HepG2 (cell line): ENCODE measurements around the gene GINS2. TPM values are rescaled to one million over a fixed set of nuclear protein-coding genes. Genes with fewer than 3 reads are reported as not detected.

ENCODE experiments used
- ATAC-seq: fragments of 200-7000 bp; cut with Tn5 transposase; 3 replicates; pipeline ENCODE4 v1.9.1; 2020; ENCODE audit warnings: mild to moderate bottlenecking, moderate library complexity
- BruUV-seq: library from RNA; stranded (reverse); fragments of 400-500 nt; replicated peaks from 2 replicates; lab custom pipeline; 2021; lab: Mats Ljungman, UMichigan
- CTCF ChIA-PET: fragments of 300-600 bp; formaldehyde crosslinking; extraction: SDS; loops from one replicate; lab custom pipeline; 2021; ENCODE audit warnings: low total read pairs, inconsistent platforms, low intra/inter-chr PET ratio; lab: Yijun Ruan, JAX
- POLR2A ChIA-PET: fragments of 350-600 bp; sonication (Branson Sonifier 250); formaldehyde crosslinking; loops from one replicate; lab custom pipeline; 2020; ENCODE audit warnings: antibody characterized with exemption, inconsistent platforms; lab: Yijun Ruan, JAX
- DNase-seq: peaks from one replicate; pipeline ENCODE4 v3.0.0-alpha.2; 2015; ENCODE audit warnings: low spot score
- FAIRE-seq: peaks from 3 replicates; lab custom pipeline; 2011; peaks lifted over from hg19 to GRCh38; lab: Jason Lieb, UNC
- H2AFZ ChIP-seq: one replicate; pipeline ENCODE4 v1.6.1; 2011; ENCODE audit warnings: low read length, inconsistent platforms
- H3K27ac ChIP-seq: fragments of 300-600 bp; 3 replicates; pipeline ENCODE4 v1.8.0; 2011; ENCODE audit warnings: mixed run types, mild to moderate bottlenecking, mixed read lengths, low read length, inconsistent platforms; ENCODE audit not compliant: insufficient read depth; ENCODE audit errors: extremely low read length
- H3K27me3 ChIP-seq, 2 experiments: fragments of 200-600 bp in 1 of 2; 2 replicates in 1 of 2; 3 replicates in 1 of 2; pipeline versions ENCODE4 v1.6.0 to v1.8.0; 2011; ENCODE audit warnings: low read length in 2 of 2, mild to moderate bottlenecking in 2 of 2, moderate library complexity in 2 of 2, inconsistent platforms in 1 of 2; ENCODE audit not compliant: insufficient read depth in 2 of 2, control insufficient read depth in 1 of 2
- H3K36me3 ChIP-seq, 2 experiments: fragments of 200-600 bp in 1 of 2; replicated peaks in 1 of 2; 2 replicates in 1 of 2; 3 replicates in 1 of 2; pipeline versions ENCODE4 v1.5.1 to v1.8.0; 2011; ENCODE audit warnings: low read length in 2 of 2, inconsistent platforms in 1 of 2; ENCODE audit not compliant: insufficient read depth in 2 of 2, control insufficient read depth in 1 of 2
- H3K4me1 ChIP-seq: 2 replicates; pipeline ENCODE4 v1.5.1; 2012; ENCODE audit warnings: low read length, inconsistent platforms; ENCODE audit not compliant: insufficient read depth
- H3K4me2 ChIP-seq: 2 replicates; pipeline ENCODE4 v1.6.0; 2011; ENCODE audit warnings: low read depth, low read length, inconsistent platforms
- H3K4me3 ChIP-seq, 3 experiments: fragments of 200-600 bp in 1 of 3; sonication (generic), shearing (Covaris generic) in 1 of 3; replicated peaks in 1 of 3; 2 replicates each; pipeline ENCODE4 v1.5.1; 2011 to 2016; ENCODE audit warnings: low read length in 3 of 3, inconsistent platforms in 2 of 3, low read depth in 2 of 3, mild to moderate bottlenecking in 2 of 3, control low read depth in 1 of 3, mixed read lengths in 1 of 3; ENCODE audit not compliant: insufficient read depth in 1 of 3
- H3K79me2 ChIP-seq: one replicate; pipeline ENCODE4 v1.6.1; 2011; ENCODE audit warnings: low read length, inconsistent platforms; ENCODE audit not compliant: insufficient read depth
- H3K9ac ChIP-seq: 2 replicates; pipeline ENCODE4 v1.6.0; 2011; ENCODE audit warnings: mild to moderate bottlenecking, low read depth, low read length, inconsistent platforms; ENCODE audit not compliant: insufficient read depth
- H3K9me3 ChIP-seq: 2 replicates; pipeline ENCODE4 v1.5.1; 2012; ENCODE audit warnings: mild to moderate bottlenecking, low read length
- H4K20me1 ChIP-seq: 2 replicates; pipeline ENCODE4 v1.6.0; 2011; ENCODE audit warnings: inconsistent platforms, mild to moderate bottlenecking, low read length, moderate library complexity; ENCODE audit not compliant: insufficient read depth
- GABPA ChIP-seq, 2 experiments: IDR thresholded peaks; 2 replicates each; pipeline ENCODE4 v1.6.1; 2011 to 2016; ENCODE audit warnings: low read depth in 2 of 2, low read length in 1 of 2, missing biosample characterization in 1 of 2, missing genetic modification characterization in 1 of 2
- KDM3A ChIP-seq: IDR thresholded peaks from 2 replicates; pipeline ENCODE4 v1.6.1; 2018; ENCODE audit warnings: low read depth, missing compliant biosample characterization
- NCOA5 ChIP-seq: sonication (generic); formaldehyde crosslinking; IDR thresholded peaks from 2 replicates; pipeline ENCODE4 v1.4.0; 2020; ENCODE audit warnings: missing genetic modification reagents
- REST ChIP-seq, 2 experiments: IDR thresholded peaks; 2 replicates each; pipeline ENCODE4 v1.6.1; 2011 to 2012; ENCODE audit warnings: low read length in 2 of 2, borderline replicate concordance in 1 of 2, low read depth in 1 of 2, mild to moderate bottlenecking in 1 of 2, moderate library complexity in 1 of 2
- RFX1 ChIP-seq: fragments of 450-650 bp; IDR thresholded peaks from 2 replicates; pipeline ENCODE4 v1.6.1; 2017
- RFX3 ChIP-seq: IDR thresholded peaks from 2 replicates; pipeline ENCODE4 v1.6.1; 2016; ENCODE audit warnings: missing biosample characterization, missing genetic modification reagents
- SIX1 ChIP-seq: sonication (generic); formaldehyde crosslinking; IDR thresholded peaks from 2 replicates; pipeline ENCODE4 v1.4.0; 2020; ENCODE audit warnings: missing genetic modification reagents, borderline replicate concordance
- SKIL ChIP-seq: sonication (generic); formaldehyde crosslinking; IDR thresholded peaks from 2 replicates; pipeline ENCODE4 v1.8.0; 2022; ENCODE audit warnings: missing genetic modification reagents, mild to moderate bottlenecking, moderate library complexity, borderline replicate concordance
- ZC3H13 ChIP-seq: sonication (generic); formaldehyde crosslinking; IDR thresholded peaks from 2 replicates; pipeline ENCODE4 v1.8.1; 2023; ENCODE audit warnings: mild to moderate bottlenecking, missing genetic modification reagents, moderate library complexity
- ZMYM4 ChIP-seq: sonication (generic); formaldehyde crosslinking; IDR thresholded peaks from 2 replicates; pipeline ENCODE4 v1.8.1; 2023; ENCODE audit warnings: mild to moderate bottlenecking, missing genetic modification reagents
- ZNF556 ChIP-seq: sonication (generic); formaldehyde crosslinking; IDR thresholded peaks from 2 replicates; pipeline ENCODE4 v1.4.0; 2020; ENCODE audit warnings: mild to moderate bottlenecking, missing genetic modification reagents, borderline replicate concordance
- ZNF598 ChIP-seq: sonication (generic); formaldehyde crosslinking; IDR thresholded peaks from 2 replicates; pipeline ENCODE4 v1.5.1; 2020; ENCODE audit warnings: mild to moderate bottlenecking, missing genetic modification reagents, borderline replicate concordance
- ZNF639 ChIP-seq: conservative IDR thresholded peaks from 2 replicates; pipeline ENCODE4 v1.6.1; 2018; ENCODE audit warnings: missing genetic modification reagents
- WGBS: methylation state at CpG from one replicate; pipeline ENCODE4 v1.1.6; 2017; ENCODE audit warnings: low lambda C conversion rate; 5-methylcytosine and 5-hydroxymethylcytosine counted together
- in situ Hi-C: cut with HindIII; loops from 2 replicates; pipeline ENCODE4 v1.10.0; 2017; ENCODE audit warnings: low pct_unique_long_range_greater_than_20kb; ENCODE audit not compliant: extremely low pct_ligation_motif_present
- intact Hi-C: fragments of 100-400 bp; cut with micrococcal nuclease; formaldehyde crosslinking; loops from one replicate; pipeline ENCODE4 v1.10.0; 2022; ENCODE audit not compliant: unreplicated experiment
- polyA plus RNA-seq, 8 experiments: library from polyadenylated mRNA; depleted of rRNA in 3 of 8; stranded (reverse) in 7 of 8; unstranded in 1 of 8; fragments of >200 nt; fragmentation: Illumina TruSeq in 4 of 8; extraction: Trizol in 4 of 8; gene quantifications; 2 replicates each; pipeline versions ENCODE4 v1.2.1 to v1.2.3, GENCODE V29; 2011 to 2016; ENCODE audit warnings: low read depth in 4 of 8, missing spikeins in 1 of 8, mixed read lengths in 1 of 8; ENCODE audit not compliant: insufficient read depth in 1 of 8
- total RNA-seq, 5 experiments: library from RNA; depleted of rRNA; stranded (reverse); fragments of >200 nt; fragmentation: Illumina TruSeq; extraction: Trizol; gene quantifications; 2 replicates each; pipeline ENCODE4 v1.2.3, GENCODE V29; 2016; ENCODE audit warnings: low read depth in 1 of 5
- TF ChIP-seq, protein P1 (sequence below): sonication (generic); formaldehyde crosslinking; IDR thresholded peaks from 2 replicates; pipeline ENCODE4 v1.8.0; 2022; ENCODE audit warnings: low read depth, missing genetic modification reagents

The GINS2 gene
- total and polyA plus RNA-seq, 2 of the 13 experiments (the other 11 are each of a cell fraction or from before 2014, with no cell fraction given) = 10.6 to 48.3 TPM

GRCh38 chr16:85674418-85674755, 14.4 kb downstream of the GINS2 start:
- DNase-seq (no peak), ATAC-seq (no peak), FAIRE-seq (no peak)
- H3K4me2 ChIP-seq = no peak overlapping the region
- H3K27me3 ChIP-seq = no peaks in the 10 kb centered on the region
- H2AFZ ChIP-seq = no peak overlapping the region
- no TSS peak for BruUV-seq
- no peaks in the 10 kb centered on the region; the same call in 1 of the 2 replicates for H4K20me1 ChIP-seq
- no peak overlapping the region for H3K27ac ChIP-seq
- ChIA-PET POLR2A (no interaction called here), CTCF (interaction anchor here (2.4 kb wide), 1 partner anchor 44 kb away, joined by 18 read pairs; no protein-coding TSS in a partner anchor)
- no peak overlapping the region for H3K4me3 ChIP-seq
- peaks cover 35 to 89% of the 10 kb centered on the region in 2 experiments for H3K36me3 ChIP-seq
- no peak overlapping the region for H3K9ac ChIP-seq
- intact Hi-C loops = no loop called here
- H3K79me2 ChIP-seq = no peaks in the 10 kb centered on the region
- WGBS = 97% methylated on average over 4 of the region's 4 CpGs
- no peaks in the 10 kb centered on the region for H3K9me3 ChIP-seq
- in situ Hi-C loops = no loop called here
- H3K4me1 ChIP-seq = no peaks in the 10 kb centered on the region
- TF ChIP-seq SIX1 (CRISPR knock-in tag) (no peak), ZC3H13 (CRISPR knock-in tag) (no peak), ZMYM4 (CRISPR knock-in tag) (no peak), KDM3A (CRISPR knock-in tag) (no peak), ZNF556 (no peak), RFX3 (CRISPR knock-in tag) (no peak), ZNF598 (no peak), REST (IDR thresholded peaks at IDR 0.05; ENCODE audit: borderline replicate concordance in 1 of 2, low read depth in 1 of 2, low read length in 2 of 2) (no peak), GABPA (IDR thresholded peaks at IDR 0.05; ENCODE audit: low read depth, low read length) (no peak), GABPA (CRISPR knock-in tag; IDR thresholded peaks at IDR 0.05; ENCODE audit: low read depth) (no peak), ZNF639 (no peak), SKIL (CRISPR knock-in tag) (no peak), NCOA5 (CRISPR knock-in tag) (no peak), RFX1 (no peak)
- TF ChIP-seq, protein P1, sequence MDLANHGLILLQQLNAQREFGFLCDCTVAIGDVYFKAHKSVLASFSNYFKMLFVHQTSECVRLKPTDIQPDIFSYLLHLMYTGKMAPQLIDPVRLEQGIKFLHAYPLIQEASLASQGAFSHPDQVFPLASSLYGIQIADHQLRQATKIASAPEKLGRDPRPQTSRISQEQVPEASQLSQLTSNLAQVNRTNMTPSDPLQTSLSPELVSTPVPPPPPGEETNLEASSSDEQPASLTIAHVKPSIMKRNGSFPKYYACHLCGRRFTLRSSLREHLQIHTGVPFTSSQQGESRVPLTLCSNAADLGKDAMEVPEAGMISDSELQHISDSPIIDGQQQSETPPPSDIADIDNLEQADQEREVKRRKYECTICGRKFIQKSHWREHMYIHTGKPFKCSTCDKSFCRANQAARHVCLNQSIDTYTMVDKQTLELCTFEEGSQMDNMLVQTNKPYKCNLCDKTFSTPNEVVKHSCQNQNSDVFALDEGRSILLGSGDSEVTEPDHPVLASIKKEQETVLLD (CRISPR knock-in tag) = no peak
